RPMI8226 (cell line): ENCODE results near the gene PAIP2.
A peak's percentile ranks its signal among the peaks of the same experiment; 100 is the strongest.
"Not testable (repeated sequence)": the region's sequence is repeated elsewhere in the genome, so short reads cannot be mapped to it uniquely, and the experiment has no call there.

Experiments
- DNase-seq: peaks from one replicate; pipeline ENCODE4 v3.0.0-alpha.2; 2015

PAIP2 gene

DNA sequence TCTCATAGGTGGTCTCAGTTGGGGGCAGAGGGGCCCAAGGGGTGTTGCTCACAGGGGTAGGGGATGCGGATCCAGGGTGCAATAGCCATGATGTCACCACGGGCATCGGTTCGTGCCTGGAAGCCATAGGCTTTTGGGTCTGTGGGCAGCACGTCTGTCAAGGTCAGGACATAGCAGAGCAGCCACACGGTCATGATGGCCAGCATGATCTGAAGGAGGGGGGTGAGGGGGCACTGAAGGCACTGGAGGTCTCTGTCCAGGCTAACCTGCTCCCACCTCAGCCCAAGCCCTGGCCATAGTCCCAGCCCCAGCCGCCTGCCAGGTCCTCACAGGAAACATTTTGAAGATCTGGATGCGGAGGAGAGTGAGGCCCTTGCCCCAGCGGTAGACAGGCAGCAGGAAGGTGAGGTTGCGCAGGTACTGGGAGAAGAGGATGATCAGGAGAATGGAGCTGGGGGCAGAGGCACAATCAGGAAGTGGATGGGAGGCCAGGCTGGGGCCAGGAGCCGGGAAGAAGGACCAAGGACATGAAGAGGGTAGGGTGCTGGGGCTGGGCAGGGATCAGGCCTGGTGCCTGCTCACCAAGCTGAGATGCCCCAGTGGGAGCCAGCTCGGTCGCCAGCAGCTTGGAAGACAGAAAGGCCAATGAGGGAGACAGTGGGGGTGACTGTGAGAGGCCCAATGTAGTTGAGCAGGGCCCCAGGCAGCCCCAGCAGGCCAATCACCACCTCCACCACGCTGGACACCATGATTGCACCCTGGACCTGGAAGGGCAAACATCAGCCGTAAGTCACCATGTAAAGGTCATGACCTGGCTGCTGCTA, 38.2 kb downstream of the PAIP2 start:
- no peak for DNase-seq

DNA sequence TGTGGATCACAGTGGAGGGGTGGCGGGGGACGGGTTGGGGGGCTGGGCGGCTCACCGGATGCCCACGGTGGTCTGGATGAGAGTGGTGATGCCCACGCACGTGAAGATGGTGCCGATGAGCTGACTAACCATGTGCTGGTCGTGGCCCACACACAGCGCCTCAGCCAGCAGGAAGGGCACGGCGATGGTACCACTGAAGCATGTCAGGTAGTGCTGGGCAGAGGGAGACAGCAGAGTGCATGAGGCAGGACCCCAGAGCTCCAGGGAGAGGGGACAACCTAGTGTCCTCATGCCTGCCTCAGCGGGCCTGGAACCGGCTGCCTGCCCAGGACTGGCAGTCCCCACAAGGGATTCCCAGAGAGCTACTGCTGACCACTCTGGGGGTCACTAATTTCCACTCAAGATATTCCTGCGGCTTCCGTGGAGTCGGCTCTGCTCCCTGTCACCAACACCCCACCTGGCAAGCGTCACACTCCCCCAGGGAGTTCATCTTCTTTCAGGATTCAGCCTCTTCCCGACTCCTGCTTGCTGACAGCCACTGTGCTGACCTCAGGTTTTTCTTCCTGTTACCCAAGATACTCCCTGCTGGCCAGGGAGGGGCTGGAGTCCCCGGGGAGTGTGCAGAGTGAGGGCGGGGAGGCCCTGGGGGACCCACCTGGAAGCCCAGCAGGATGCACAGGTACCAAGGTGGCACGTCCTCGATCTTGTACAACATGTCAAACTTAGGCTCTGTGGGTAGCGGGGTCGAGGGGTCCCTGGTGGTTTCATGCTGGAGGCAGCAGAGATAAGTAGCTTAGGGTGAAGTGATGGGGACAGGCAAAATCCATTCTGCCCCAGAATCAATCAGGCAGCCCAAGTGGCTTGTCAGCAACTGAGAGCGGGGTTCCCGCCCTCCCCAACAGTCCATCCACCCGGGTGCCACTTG, 40.4 kb downstream of the PAIP2 start:
- DNase-seq: peak; percentile 28

DNA sequence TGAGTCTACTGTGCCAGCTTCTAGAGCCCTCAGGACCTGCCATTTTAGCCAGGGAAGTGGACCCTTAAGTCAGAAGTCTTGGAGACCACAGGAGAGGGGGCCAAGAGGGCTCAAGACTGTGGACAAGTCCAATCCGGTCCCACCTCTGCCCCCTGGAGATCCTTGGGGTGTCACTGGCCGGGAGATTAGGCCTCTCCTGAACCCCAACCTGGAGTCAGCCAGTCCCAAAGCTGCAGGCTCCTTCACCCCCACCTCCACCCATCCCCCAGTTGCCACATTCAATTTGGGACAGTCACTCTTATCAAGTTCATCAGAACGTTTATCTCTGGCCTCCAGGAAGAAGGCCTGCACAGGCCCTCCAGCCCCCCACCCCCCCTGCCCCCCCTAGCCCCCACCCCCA, 41.2 kb downstream of the PAIP2 start:
- DNase-seq: peak; percentile 24

DNA sequence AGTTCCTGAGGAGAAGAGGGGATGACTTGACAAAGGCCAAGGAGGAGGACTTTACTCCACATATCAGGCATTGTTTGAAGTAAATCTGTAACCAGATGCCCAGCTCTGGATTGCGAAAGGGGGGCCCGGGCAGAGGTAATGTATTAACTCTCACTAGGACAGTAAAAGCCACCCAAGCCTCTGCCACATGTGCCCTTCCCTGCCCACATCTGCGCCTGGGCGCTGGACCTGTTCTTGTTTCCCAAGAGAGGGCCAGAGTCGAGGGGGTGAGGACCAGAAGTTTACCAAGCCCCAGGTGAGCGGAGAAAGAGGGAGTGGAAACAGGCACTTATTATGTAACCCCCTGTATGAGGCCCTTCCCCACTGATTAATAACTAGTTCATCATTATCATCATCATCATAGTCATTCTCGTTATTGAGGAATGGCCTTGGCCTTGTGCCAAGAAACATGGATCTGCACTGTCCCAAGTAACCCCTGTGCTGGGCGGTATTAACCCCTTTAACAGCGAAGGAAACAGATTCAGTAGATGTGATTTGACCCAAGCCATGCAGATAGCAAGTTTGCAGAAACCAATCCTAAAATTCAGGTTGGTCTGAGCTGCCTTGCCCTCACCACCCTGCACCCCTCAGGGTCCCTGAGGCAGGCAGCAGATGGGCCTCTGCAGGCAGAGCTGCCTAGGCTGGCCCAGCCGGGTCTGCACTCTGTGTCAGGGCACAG, 41.8 kb downstream of the PAIP2 start, which contains the start of gene SLC23A1:
SLC23A1 (minus strand) TSS at position 23 of the 718 bp plus-strand sequence. CDS start 44 bp downstream, outside the sequence.
- peak; percentile 50 for DNase-seq

DNA sequence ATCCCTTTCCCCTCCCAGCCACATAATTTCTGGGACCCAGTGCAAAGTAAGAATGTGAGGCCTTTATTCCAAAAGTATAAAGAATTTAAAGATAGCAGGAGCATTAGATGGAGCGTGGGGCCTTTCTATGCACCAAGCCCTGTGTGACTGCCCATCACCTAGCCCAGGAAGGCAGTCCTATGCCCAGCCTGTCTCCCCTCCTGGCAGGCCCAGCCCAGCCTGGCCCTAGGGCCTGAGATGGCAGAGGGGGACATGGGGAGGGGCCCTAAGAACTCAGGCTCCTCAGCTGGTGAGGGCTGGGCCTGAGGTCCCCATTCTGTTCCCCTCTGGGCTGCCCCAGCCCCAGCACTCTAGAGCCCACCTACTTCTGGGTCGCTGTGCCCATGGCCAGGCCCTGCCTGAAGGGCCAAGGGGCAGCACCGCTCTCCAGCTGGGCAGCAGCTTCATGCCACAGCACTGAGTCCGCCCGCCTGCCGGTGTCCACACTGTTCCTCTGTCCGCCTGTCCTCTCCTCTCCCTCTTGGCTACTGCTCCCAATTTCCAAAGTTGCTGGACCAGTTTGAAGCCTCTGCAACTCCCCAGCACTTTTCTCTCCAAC, 42.4 kb downstream of the PAIP2 start:
- peak; percentile 37 for DNase-seq

DNA sequence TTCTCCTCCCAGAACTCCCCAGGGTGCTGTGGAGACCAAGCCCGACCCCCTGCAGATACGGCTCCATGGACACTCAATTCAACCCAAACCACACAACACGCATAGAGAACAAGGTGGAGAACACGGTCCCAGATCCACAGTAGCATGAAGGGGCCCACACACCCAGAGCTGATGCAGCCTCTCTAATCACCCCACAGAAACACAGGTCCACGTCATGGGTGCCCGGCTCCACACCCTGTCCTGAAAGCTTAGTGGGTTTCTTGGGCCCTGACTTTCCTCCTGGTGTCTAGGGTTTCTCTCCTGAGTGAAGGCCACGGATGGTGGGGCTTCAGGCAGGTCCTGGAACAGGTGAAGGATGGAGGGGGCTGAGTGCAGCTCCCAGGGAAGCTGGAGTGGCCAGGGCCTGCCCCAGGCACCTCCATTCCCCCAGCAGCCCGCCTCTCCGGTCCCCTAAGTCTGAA, 43.0 kb downstream of the PAIP2 start:
- peak; percentile 43 for DNase-seq

DNA sequence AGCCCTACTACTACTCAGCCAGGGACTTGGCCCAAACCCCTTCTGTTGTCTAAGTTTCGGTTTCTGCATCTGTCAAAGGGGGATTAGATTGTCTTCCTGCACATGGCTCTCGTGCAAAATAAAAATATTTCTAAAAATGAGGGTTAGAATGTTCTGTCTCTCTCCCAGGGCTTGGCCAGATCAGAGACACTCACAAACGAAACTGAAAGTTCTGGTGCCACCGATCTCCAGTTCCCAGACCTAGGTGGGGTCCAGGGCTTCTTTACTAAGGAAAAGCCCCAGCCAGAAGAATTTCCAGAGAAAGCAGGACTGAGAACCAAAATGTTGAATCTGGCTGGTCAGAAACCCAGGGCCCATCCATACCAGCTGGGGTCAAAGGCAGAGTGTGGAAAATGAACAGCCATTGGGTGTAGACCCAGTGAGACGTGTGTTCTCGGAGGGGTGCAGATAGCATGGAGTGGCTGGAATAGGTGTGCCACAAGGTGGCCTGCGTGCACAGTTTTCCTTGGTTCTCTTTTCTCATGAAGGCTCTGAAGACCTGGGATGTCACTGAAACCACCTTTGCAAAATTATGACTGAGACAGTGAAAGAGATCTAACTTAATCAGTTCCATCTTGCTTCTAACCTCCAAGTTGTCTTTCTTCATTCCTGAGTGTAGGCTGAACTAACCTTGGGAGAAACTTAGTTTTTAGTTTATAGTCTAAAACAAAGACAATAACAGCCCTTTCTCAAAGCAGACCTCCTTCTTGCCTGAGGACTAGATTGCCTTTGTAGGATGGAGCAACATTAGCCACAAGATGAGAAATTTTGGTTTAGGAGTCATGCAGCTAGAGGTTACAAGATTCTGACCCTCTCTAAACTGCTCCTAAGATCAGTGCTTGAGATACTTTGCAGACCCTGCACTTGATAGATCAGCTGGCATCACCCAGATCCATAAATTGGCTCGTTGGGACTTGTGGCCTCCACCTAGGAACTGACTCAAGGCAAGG, 43.7 kb downstream of the PAIP2 start:
- DNase-seq: peak; percentile 76

DNA sequence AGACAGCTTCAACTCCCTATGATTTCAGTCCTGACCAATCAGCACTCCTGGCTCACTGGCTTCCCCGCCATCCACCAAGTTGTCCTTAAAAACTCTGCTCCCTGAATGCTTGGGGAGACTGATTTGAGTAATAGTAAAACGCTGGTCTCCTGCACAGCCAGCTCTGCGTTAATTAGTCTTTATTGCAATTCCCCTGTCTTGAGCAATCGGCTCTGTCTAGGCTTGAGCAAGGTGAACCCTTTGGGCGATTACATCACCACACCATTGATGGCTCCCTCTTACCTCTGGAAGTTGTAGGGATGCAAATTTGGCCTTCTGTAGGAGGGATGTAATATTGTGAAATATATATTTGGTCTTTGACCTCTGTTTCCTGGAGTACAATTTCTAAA, 44.4 kb downstream of the PAIP2 start:
- DNase-seq: peak; percentile 28

DNA sequence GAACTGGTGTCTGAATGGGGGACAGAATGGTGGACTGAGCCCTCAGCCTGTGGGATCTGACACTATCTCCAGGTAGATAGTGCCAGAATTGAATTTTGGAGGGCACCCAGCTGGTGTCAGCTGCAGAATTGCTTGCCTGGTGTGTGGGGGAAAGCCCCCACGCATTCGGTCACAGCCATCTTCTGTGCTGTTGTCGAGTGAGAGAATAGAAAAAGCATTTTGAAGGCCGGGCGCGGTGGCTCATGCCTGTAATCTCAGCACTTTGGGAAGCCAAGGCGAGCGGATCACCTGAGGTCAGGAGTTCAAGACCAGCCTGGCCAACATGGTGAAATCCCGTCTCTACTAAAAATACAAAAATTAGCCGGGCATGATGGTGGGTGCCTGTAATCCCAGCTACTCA, 45.3 kb downstream of the PAIP2 start:
- not testable (repeated sequence) for DNase-seq

DNA sequence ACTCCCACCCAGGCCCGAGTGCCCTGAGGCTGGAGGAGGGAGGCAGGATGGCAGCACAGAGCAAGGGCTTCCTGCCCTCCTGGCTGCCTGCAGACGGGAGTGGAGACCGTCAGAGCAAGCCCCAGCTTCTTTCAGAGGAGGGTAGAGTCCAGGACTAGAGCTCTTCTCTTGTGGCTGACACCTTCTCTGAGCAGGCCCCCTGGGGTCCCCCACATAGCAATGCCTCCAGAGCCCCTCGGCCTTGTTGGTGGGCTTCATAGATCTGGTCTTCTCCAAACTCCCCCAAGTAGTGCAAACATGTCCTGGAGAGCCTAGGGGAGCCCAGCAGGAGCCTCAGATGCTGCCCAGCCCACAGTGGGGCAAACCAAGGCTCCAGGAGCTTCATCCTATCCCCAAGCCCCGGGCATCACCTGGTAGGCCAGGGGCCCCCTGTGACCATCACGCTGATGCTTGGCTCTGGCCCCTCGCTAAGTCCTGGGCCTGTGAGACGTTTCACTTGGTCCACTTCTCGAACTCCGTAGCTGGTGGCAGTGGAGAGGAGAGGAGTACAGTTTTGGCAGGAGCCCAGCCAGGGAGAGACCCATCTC, 46.0 kb downstream of the PAIP2 start:
- peak; percentile 37 for DNase-seq

DNA sequence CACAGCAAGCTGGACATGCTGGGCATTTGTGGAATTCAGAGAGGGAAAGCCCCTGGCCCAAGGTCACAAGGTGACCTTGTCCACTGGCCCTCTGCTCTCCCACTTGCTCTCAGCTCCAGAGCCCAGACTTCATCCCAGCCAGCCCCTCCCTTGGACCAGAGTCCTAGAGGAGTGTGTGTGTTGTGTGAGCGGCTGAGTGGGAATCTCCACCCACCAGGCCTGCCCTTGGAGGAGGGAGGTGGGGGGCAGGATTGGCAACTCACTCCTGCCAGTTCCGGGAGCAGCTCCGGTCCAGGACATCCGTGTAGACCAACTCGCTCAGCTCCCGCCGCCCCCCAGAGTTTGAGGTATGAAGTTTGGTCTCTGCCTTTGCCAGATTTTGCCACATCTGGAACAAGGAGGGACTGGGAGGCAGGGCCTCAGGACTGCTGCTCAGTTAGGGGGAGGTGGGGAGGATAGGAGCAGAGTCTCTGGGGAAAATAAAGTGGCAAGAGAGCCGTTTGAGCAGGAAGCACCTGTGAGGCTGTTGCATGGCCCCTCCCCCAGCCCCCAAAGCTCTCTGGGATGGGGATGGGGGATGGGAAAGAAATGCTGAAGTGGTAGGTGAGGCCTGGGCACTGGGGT, 46.7 kb downstream of the PAIP2 start:
- DNase-seq: peak; percentile 86

DNA sequence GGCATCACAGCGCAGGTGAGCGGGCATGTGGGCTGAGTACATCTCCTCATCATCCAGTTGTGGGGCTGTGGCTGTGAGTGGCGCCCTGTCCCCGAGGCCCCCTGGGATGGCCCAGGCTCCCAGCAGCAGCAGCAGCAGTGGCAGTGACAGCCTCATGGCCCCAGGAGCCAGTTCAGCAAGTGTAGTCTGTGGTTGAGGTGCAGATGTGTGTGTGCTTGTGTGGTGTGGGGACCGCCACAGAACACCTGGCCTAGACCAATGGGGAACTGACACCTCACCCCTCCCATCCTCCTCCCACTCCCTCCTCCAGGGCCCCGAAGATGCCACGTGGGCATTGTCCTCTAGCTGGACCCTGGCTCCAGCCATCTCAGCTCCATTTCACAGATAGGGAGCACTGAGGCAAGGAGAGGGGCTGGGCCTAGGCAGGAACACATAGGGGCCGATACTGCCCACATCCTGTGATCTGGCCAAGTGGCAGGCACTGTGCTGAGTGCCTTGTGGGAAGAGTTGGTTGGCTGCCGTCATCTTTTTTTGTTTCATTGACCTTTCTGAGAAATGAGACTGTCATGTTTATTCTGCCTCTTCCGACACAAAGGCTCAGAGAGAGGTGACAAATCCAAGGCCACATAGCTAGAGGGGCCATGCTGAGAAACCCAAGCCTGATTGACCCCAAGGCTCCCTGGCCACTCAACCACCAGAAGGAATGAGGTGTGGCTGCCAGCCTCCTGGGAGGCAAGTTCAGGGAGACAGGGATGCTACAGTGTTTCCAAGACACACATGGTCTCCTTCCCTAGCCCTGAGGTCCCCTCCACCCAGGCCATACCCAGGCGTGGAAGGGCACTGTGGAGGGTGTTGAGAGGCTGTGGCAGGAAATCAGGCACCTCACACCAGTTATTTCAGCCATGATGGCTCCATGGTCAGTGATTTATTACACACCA, 48.3 kb downstream of the PAIP2 start, which contains the start of gene MZB1:
MZB1 (minus strand) TSS at position 213 of the 938 bp plus-strand sequence; CDS start at position 156, 57 bp downstream.
- peak; percentile 98 for DNase-seq

DNA sequence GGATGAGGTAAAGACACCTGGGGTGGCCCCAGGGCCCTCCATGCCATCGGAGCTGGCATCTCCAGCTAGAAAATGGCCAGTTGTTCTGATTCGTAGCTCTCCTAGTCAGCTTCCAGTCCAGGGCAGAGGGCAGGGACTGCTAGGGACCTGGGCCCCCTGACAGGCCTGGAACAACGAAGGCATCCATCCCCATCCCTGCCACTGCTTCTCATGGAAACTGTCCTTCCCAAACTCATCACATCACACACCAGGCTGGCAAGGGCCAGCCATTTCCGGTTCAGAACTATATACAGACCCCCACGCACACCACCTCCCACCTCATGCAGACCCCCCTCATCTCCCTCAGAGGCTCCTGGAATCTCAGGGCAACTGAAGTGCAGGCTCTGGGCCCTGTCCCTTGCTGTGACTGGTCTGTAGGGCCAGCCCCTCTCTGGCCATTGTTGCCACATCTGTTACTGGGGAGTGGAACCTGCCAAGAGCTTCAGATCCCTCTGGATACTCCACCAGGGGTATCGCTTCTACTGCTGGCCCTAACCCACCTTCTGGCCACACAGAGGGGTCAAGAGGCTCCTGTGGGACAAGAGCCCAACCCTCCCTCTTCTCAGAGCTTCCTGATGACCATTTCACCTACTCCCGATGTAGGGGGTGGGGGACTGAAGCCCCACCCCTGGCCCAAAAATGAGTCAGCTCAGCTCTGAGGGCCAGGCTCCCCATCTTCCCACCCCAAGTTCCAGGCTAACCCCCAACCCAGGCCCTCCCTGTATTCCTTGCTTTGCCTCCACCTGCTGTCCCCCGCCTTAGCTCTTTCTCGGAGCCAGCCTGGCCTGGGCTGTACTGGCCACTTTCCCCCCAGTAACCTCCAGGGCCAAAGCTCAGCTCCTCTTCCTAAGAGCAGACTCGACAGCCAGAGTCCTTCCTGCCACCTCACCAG, 49.2 kb downstream of the PAIP2 start:
- peak; percentile 25 for DNase-seq

DNA sequence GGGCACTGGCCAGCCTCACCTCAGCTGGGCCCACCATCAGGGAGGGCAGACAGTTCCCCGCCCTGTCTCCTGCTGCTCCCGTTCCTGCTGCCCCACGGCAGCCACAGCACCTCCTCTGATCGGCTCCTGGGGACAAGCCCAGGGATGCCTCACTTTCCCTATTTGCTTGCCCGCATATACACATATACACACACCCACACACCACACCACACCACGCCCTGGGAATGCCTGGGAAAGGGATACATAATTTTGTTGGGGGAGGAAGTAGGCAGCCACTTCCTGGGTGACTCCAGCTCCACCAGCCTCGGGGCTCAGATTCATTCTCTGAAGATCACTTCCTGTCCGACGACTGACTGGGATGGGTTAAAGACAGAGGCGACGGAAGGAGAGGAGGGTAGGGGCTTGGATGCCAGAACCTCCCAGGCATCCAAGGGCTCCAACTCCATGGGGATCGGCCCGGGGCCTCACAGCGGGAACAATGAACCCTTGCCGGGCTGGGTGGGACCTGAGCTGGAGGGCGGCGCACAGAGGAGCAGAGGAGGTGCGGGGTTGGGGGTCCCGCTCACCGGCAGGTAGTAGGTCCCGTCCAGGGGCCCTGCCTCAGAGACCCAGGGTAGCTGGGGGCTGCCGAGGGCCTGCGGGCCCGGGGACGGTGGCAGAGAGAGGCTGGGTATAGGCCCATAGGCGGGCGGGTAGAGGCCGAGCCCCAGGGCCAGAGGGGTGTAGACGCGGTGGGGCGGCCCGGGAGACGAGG, 50.1 kb downstream of the PAIP2 start:
- peak; percentile 66 for DNase-seq

DNA sequence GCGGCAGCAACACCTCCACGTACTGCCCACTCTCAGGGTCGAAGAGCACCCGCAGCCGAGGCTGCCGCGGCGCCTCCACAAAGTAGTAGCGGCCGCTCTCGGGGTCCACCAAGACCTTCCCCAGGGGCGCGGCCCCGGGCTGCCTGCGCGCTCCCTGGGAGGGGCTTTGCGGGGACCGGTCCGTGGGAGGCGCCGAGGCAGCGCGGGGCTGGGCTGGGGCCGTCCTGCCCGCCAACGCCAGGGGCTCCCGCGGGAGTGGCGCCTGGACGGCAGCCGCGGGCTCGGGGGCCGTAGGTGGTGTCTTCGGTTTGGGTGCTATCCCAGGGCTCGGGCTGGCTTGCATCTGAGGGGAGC, 50.6 kb downstream of the PAIP2 start:
- no peak for DNase-seq

DNA sequence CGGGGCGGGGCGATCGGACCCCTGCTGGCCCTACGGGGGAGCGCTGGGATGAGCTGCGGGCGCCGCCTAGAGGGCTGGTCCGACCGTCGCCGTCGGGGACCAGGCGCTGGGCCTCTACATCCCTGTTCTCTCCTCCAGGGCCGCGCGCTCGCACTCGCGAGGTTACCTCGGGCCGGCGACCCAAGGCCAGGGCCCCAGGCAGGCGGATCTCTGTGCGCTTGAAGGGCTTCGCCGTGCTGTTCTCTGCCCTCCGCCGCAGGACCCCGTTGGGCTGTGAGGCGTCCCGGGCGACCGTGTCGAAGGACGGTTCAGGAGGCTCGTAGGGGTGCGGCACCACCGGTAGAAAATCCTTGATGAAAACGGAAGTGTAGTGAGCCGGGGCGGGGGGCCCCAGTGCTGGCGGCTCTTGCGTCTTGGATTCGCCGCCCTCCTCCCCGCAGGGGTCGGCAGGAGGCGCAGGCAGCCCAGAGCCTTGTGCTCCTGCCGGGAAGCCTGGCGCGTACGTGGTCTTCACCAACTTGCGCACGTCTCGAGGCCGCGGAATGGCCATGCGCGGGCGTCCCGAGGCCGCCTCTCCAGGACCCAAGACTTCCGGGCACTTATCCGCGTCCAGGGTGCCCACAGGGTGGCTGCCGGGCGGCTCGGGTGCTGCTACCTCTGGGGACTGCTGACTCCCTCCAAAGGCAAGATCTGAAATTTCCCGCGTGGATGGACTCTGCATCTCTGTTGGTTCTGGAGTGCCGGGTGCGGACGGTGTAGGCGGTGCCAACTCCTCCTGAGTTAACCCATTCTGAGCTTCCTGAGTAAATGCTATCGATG, 51.2 kb downstream of the PAIP2 start:
- peak; percentile 91 for DNase-seq
